ENCODE data around the gene SDK2. TPM values are rescaled to one million over a fixed set of nuclear protein-coding genes. Genes with fewer than 3 reads are reported as not detected.

The SDK2 gene
- total RNA-seq, 1 donor from 2014 or later, result 31.8 TPM

GRCh38 chr17:73508931-73509605, 135.2 kb downstream of the SDK2 start:
- DNase-seq (ENCODE audit: low spot score in 2 of 2, unreplicated experiment in 2 of 2), result no peak
- no peak overlapping the region for H3K27ac Mint-ChIP-seq
- peaks cover 9% of the 10 kb centered on the region for H3K27me3 Mint-ChIP-seq (ENCODE audit: low read depth)
- no peak overlapping the region for H3K4me3 Mint-ChIP-seq
- no peak for TF ChIP-seq CTCF (IDR thresholded peaks at IDR 0.05; ENCODE audit: unreplicated experiment)
- peaks cover 4% of the 10 kb centered on the region for H3K9me3 Mint-ChIP-seq
- peaks cover 14% of the 10 kb centered on the region for H3K4me1 Mint-ChIP-seq
- peaks cover 1% of the 10 kb centered on the region for H3K36me3 Mint-ChIP-seq

DNA sequence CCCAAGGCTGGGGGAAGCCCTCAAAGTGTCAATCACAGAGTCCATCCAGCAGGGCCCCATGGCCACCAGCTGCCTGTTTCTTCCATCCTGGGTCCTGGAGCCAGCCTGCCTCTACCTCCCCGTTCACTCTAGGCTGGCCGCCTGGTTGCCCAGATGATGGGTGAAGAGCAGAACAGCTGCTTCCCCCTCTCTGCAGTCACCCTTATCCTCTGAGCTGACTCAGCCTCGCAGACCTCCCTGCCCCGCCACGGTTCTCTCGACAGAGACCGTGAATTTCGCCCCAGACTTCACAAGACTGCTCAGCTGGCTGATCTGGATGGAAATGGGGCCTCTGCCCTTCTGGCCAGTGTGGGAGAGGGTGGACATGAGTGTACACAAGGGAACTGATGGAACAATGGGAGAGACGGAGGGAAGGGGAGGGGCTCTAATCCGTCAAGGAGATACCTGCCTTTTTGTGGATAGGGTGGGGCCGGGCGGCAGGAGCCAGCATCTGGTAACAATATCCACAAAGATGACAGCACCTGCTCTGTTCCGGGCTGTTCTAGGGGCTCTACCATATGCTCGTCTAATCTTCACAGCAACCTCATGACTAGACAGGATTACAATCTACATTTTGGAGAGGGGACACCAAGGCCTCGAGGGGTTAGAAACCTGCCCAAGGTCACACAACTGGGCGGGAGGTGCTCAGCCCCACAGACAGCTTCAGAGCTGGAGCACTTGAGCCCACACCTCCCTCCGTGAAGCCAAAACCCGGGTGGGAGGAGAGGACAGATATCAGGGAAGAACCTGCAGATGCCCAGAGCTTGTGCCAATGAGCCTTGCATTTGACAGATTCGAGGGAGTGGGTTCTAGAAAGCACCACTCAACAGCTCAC, 136.0 kb downstream of the SDK2 start:
- Mint-ChIP-seq H3K27me3 (ENCODE audit: low read depth) (peaks cover 9% of the 10 kb centered on the region), H3K36me3 (peaks cover 1% of the 10 kb centered on the region), H3K4me3 (no peak overlapping the region), H3K27ac (no peak overlapping the region), H3K9me3 (peaks cover 4% of the 10 kb centered on the region), H3K4me1 (peaks cover 14% of the 10 kb centered on the region)
- no peak for TF ChIP-seq CTCF (IDR thresholded peaks at IDR 0.05; ENCODE audit: unreplicated experiment)
- no peak for DNase-seq (ENCODE audit: low spot score in 2 of 2, unreplicated experiment in 2 of 2)

GRCh38 chr17:73506470-73507435, 137.5 kb downstream of the SDK2 start:
- Mint-ChIP-seq H3K27me3 (ENCODE audit: low read depth) (peaks cover 13% of the 10 kb centered on the region), H3K9me3 (no peaks in the 10 kb centered on the region), H3K4me3 (no peak overlapping the region), H3K27ac (no peak overlapping the region), H3K4me1 (peaks cover 14% of the 10 kb centered on the region), H3K36me3 (peaks cover 1% of the 10 kb centered on the region)
- TF ChIP-seq CTCF (IDR thresholded peaks at IDR 0.05; ENCODE audit: unreplicated experiment), result no peak
- no peak for DNase-seq (ENCODE audit: low spot score in 2 of 2, unreplicated experiment in 2 of 2)

DNA sequence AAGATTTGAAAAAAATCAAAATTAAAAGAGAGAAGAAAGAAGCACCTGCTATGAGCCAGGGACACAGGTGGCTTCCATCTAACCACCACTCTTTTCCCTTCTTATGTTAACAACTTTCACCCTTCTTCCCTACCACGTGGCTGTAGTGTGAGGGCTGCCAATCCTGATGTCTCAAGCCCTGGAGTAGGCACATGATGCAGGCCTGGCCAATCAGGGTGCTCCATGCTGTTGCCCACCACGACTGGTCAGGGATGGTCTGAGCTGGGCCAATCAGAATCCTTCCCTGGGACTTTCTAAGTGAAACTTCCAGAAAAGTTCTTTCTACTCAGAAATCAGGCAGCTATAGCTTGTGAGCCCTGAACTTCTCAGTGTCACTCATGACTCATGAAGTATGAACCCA, 140.7 kb downstream of the SDK2 start:
- DNase-seq (ENCODE audit: low spot score in 2 of 2, unreplicated experiment in 2 of 2), result no peak
- Mint-ChIP-seq H3K27ac (no peak overlapping the region), H3K4me1 (peaks cover 15% of the 10 kb centered on the region), H3K27me3 (ENCODE audit: low read depth) (peaks cover 25% of the 10 kb centered on the region), H3K9me3 (no peaks in the 10 kb centered on the region), H3K36me3 (peaks cover 1% of the 10 kb centered on the region), H3K4me3 (no peak overlapping the region)
- no peak for TF ChIP-seq CTCF (IDR thresholded peaks at IDR 0.05; ENCODE audit: unreplicated experiment)

DNA sequence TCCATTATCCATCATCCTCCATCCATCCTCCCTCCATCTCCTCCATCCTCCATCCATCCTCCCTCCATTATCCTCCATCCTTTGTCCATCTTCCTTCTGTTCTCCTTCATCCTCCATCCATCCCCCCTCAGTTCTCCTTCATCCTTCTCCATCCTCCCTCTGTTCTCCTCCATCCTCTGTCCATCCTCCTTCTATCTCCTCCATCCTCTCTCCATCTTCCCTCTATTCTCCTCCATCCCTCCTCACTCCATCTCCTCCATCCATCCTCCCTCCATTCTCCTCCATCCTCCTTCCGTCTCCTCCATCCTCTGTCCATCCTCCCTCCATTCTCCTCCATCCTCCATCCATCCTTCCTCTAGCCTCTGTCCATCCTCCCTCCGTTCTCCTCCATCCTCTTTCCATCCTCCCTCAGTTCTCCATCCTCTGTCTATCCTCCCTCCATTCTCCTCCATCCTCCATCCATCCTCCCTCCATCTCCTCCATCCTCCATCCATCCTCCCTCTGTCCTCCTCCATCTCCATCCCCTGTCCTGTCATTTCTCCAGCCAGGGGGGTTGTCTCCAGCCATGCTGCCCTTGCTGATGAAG, 143.7 kb downstream of the SDK2 start:
- Mint-ChIP-seq H3K4me1 (peaks cover 12% of the 10 kb centered on the region), H3K27me3 (ENCODE audit: low read depth) (peaks cover 30% of the 10 kb centered on the region), H3K27ac (no peak overlapping the region), H3K4me3 (no peak overlapping the region), H3K36me3 (peaks cover 1% of the 10 kb centered on the region), H3K9me3 (no peaks in the 10 kb centered on the region)
- no peak for TF ChIP-seq CTCF (IDR thresholded peaks at IDR 0.05; ENCODE audit: unreplicated experiment)
- DNase-seq (ENCODE audit: low spot score in 2 of 2, unreplicated experiment in 2 of 2), result no peak

Data from mesothelial cell of epicardium (in vitro differentiated cells).